ENCODE results near the gene VCAN. TPM values are rescaled to one million over a fixed set of nuclear protein-coding genes. Genes with fewer than 3 reads are reported as not detected.
A peak's percentile ranks its signal among the peaks of the same experiment; 100 is the strongest.

The VCAN gene
- total and polyA plus RNA-seq, 2 of the 4 experiments (the other 2 are of a cell fraction), result 45.3 to 158 TPM

GRCh38 chr5:83564069-83564749 lies 92.7 kb downstream of the VCAN start (continued):
- peak; percentile 75 for TF ChIP-seq RAD21 (IDR thresholded peaks at IDR 0.05; ENCODE audit: low read length)

DNA sequence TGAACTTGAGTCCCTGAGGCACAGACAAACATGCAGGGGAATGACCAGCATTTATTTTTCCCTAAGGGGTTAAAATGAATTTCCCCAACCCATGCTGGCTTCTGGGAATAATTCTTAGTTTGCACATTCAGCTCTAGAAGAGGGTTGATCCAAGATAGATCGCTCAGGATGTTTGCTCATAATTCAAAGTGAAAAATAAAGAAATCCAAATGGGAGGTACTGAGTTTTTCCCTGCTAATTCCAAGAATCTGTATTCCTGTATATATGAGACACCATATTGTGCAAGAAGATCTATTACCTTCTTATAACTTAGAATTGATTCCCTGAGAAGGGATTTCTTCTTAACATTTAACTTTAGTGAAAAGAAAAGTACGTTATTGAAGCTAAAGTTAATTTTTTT lies 96.2 kb downstream of the VCAN start:
- H4K20me1 ChIP-seq (ENCODE audit: insufficient read depth, low read length), result no peaks in the 10 kb centered on the region
- intact Hi-C loops (cut with micrococcal nuclease), result loop anchor here (5.0 kb wide), 1 partner anchor 490 kb away; the partner anchor contains the start of genes TMEM167A and XRCC4
- H3K4me3 ChIP-seq (ENCODE audit: insufficient read depth, low read depth, low read length), result no peak overlapping the region
- H2BK20ac ChIP-seq (ENCODE audit: low read depth, low read length), result peak overlapping the region; percentile 93
- H3K9me1 ChIP-seq (ENCODE audit: insufficient read depth, low read length), result no peaks in the 10 kb centered on the region
- peak overlapping the region; percentile 87 for H3K4ac ChIP-seq (ENCODE audit: low read depth, low read length)
- ATAC-seq (ENCODE audit: low read depth), result peak; percentile 44
- no peaks in the 10 kb centered on the region for H3K27me3 ChIP-seq (ENCODE audit: control insufficient read depth, insufficient read depth, low read length)
- in situ Hi-C loops (cut with MboI; ENCODE audit: low sequenced_read_pairs), result loop anchor here (25.0 kb wide), 1 partner anchor 480 kb away; the partner anchor contains the start of genes TMEM167A and XRCC4
- peak overlapping the region; percentile 75 for H3K4me2 ChIP-seq (ENCODE audit: low read depth, low read length)
- CTCF ChIA-PET, result interaction anchor here (0.7 to 1.4 kb wide), 3 partner anchors 40 to 1216 kb away, joined by 3 to 4 read pairs (median 4); no protein-coding TSS in a partner anchor
- peak overlapping the region; percentile 38; the same call in 1 of the 2 replicates for H3K9ac ChIP-seq (ENCODE audit: low read depth, low read length)
- peaks cover 5 to 13% of the 10 kb centered on the region in 2 experiments; a peak in 2 of 4 replicates for H3K79me1 ChIP-seq (ENCODE audit: low read depth in 1 of 2, low read length in 2 of 2)
- BruUV-seq (replicated peaks), result no TSS peak
- peaks cover 4% of the 10 kb centered on the region for H3K4me1 ChIP-seq (ENCODE audit: control insufficient read depth, insufficient read depth, low read length)
- no peak for DNase-seq
- H4K8ac ChIP-seq (ENCODE audit: low read depth in 2 of 2, low read length in 2 of 2), result peak overlapping the region in 1 of 2 experiments; percentile 87; a peak in 3 of 4 replicates
- H4K5ac ChIP-seq (ENCODE audit: low read depth, low read length), result peak overlapping the region; percentile 42; the same call in 1 of the 2 replicates
- no CpG with 5 or more reads among the region's 2 CpGs for WGBS, 2 experiments (ENCODE audit: extremely low coverage in 2 of 2, insufficient read length in 1 of 2)
- peak overlapping the region; percentile 84 for H4K91ac ChIP-seq (ENCODE audit: insufficient read depth, low read depth, low read length)
- peak overlapping the region; percentile 53; the same call in 1 of the 2 replicates for H3K27ac ChIP-seq (ENCODE audit: insufficient read depth, low read length)
- H2AK5ac ChIP-seq (ENCODE audit: low read depth, low read length), result peak overlapping the region; percentile 46; the same call in 1 of the 2 replicates
- H2BK15ac ChIP-seq (ENCODE audit: low read depth, low read length), result peak overlapping the region; percentile 37; the same call in 1 of the 3 replicates
- peak overlapping the region; percentile 95; the same call in 1 of the 2 replicates for H3K23ac ChIP-seq (ENCODE audit: low read depth, low read length)
- H2AK9ac ChIP-seq (replicated peaks; ENCODE audit: low read depth, low read length, poor library complexity), result no peak overlapping the region
- H2AFZ ChIP-seq (replicated peaks; ENCODE audit: low read length, poor library complexity), result no peak overlapping the region
- H3K18ac ChIP-seq (ENCODE audit: low read depth, low read length), result peak overlapping the region; percentile 92
- POLR2A ChIA-PET (ENCODE audit: unreplicated experiment), result no interaction called here
- H3K36me3 ChIP-seq (ENCODE audit: control insufficient read depth, insufficient read depth, low read length), result peaks cover 3% of the 10 kb centered on the region; the same call in 1 of the 2 replicates
- peak overlapping the region; percentile 88 for H2BK120ac ChIP-seq (ENCODE audit: low read depth, low read length)
- H3K14ac ChIP-seq (replicated peaks; ENCODE audit: low read depth, low read length), result peak overlapping the region; percentile 88; the same call in 1 of the 2 replicates
- no peaks in the 10 kb centered on the region for H3K9me3 ChIP-seq (ENCODE audit: control insufficient read depth, insufficient read depth, low read length)
- peak overlapping the region; percentile 92 for H3K56ac ChIP-seq (ENCODE audit: extremely low read depth, insufficient read depth, low read length)
- dilution Hi-C loops (cut with HindIII; ENCODE audit: low sequenced_read_pairs, unreplicated experiment), result no loop called here
- peak overlapping the region; percentile 55 for H2BK5ac ChIP-seq (ENCODE audit: low read depth, low read length, poor library complexity, severe bottlenecking)
- TF ChIP-seq CEBPB (IDR thresholded peaks at IDR 0.05; ENCODE audit: low read depth, low read length) (no peak), POLR2A (IDR thresholded peaks at IDR 0.05; ENCODE audit: low read depth, low read length) (no peak), RCOR1 (IDR thresholded peaks at IDR 0.05; ENCODE audit: insufficient replicate concordance, low read length) (no peak), SMC3 (IDR thresholded peaks at IDR 0.05; ENCODE audit: low read depth, low read length) (no peak), MXI1 (IDR thresholded peaks at IDR 0.05; ENCODE audit: borderline replicate concordance, low read depth, low read length) (no peak), CHD1 (IDR thresholded peaks at IDR 0.05; ENCODE audit: low read depth, low read length) (no peak), NFE2L2 (IDR thresholded peaks at IDR 0.05; ENCODE audit: low read depth, low read length) (no peak), MAFK (IDR thresholded peaks at IDR 0.05; ENCODE audit: low read depth, low read length) (no peak), CTCF (conservative IDR thresholded peaks at IDR 0.05; ENCODE audit: low read depth, low read length) (no peak), MAZ (IDR thresholded peaks at IDR 0.05; ENCODE audit: borderline replicate concordance, low read depth, low read length) (no peak), RAD21 (IDR thresholded peaks at IDR 0.05; ENCODE audit: low read length) (no peak), FOS (IDR thresholded peaks at IDR 0.05; ENCODE audit: low read depth, low read length) (no peak), BHLHE40 (IDR thresholded peaks at IDR 0.05; ENCODE audit: low read depth, low read length) (no peak), USF2 (IDR thresholded peaks at IDR 0.05; ENCODE audit: low read depth, low read length) (no peak)

Data from IMR-90 (cell line).